RWPE1 (cell line): ENCODE data around the gene TMEM43.

Experiments
- CTCF ChIA-PET: fragments of 350-600 bp; sonication (Branson Sonifier 250); formaldehyde crosslinking; extraction: SDS; loops from one replicate; lab custom pipeline; 2021; lab: Yijun Ruan, JAX
- POLR2A ChIA-PET: fragments of 400-600 bp; formaldehyde crosslinking; extraction: SDS; loops from one replicate; lab custom pipeline; 2020; ENCODE audit warnings: antibody characterized with exemption; ENCODE audit not compliant: low non-redundant PET; lab: Yijun Ruan, JAX
- DNase-seq: peaks from one replicate; pipeline ENCODE4 v3.0.0; 2012; ENCODE audit warnings: low spot score
- H3K27ac ChIP-seq: fragments of 450-650 bp; 2 replicates; pipeline ENCODE4 v1.5.1; 2017
- CTCF ChIP-seq: fragments of 450-650 bp; conservative IDR thresholded peaks from 2 replicates; pipeline ENCODE4 v1.5.1; 2017; ENCODE audit warnings: low read depth, mild to moderate bottlenecking

The TMEM43 gene

GRCh38 chr3:14135581-14135980 is 10.7 kb downstream of the TMEM43 start:
- no peak for TF ChIP-seq CTCF
- CTCF ChIA-PET, result no interaction called here
- POLR2A ChIA-PET, result interaction anchor here (0.6 kb wide), 1 partner anchor 11 kb away, joined by 3 read pairs; the partner anchor contains the start of genes CHCHD4 and TMEM43

GRCh38 chr3:14137004-14137403 is 12.2 kb downstream of the TMEM43 start:
- TF ChIP-seq CTCF, result no peak
- POLR2A ChIA-PET, result interaction anchor here (0.9 kb wide), 1 partner anchor 8 kb away, joined by 3 read pairs; no protein-coding TSS in a partner anchor
- CTCF ChIA-PET, result no interaction called here
- DNase-seq, result peak; percentile 64
- H3K27ac ChIP-seq, result peak overlapping the region; percentile 94

More at GRCh38 chr3:14135581-14135980, 10.7 kb downstream of the TMEM43 start:
- DNase-seq, result no peak
- peak overlapping the region; percentile 94 for H3K27ac ChIP-seq

- ChIA-PET POLR2A (interaction anchor here (0.9 kb wide), 1 partner anchor 8 kb away, joined by 3 read pairs; no protein-coding TSS in a partner anchor), CTCF (no interaction called here)
- peak overlapping the region; percentile 94 for H3K27ac ChIP-seq
- DNase-seq, result no peak
- no peak for TF ChIP-seq CTCF
Measured at GRCh38 chr3:14137445-14137844, 12.6 kb downstream of the TMEM43 start.

- TF ChIP-seq CTCF, result no peak
- peak overlapping the region; percentile 94 for H3K27ac ChIP-seq
- CTCF ChIA-PET, result no interaction called here
- no peak for DNase-seq
- POLR2A ChIA-PET, result no interaction called here
Measured at GRCh38 chr3:14138109-14138877, 13.4 kb downstream of the TMEM43 start.

GRCh38 chr3:14138878-14139655 is 14.2 kb downstream of the TMEM43 start:
- no peak for TF ChIP-seq CTCF
- no peak for DNase-seq
- CTCF ChIA-PET, result no interaction called here
- POLR2A ChIA-PET, result no interaction called here
- H3K27ac ChIP-seq, result peak overlapping the region; percentile 94

GRCh38 chr3:14139771-14140170 is 14.9 kb downstream of the TMEM43 start:
- POLR2A ChIA-PET, result no interaction called here
- peak overlapping the region; percentile 94 for H3K27ac ChIP-seq
- CTCF ChIA-PET, result interaction anchor here (0.7 kb wide), 1 partner anchor 8 kb away, joined by 3 read pairs; no protein-coding TSS in a partner anchor
- no peak for TF ChIP-seq CTCF
- no peak for DNase-seq
